Left lung (tissue), 8 donors: ENCODE data around the gene C1QB. TPM values are rescaled to one million over a fixed set of nuclear protein-coding genes. Genes with fewer than 3 reads are reported as not detected.

Source experiments
- microRNA-seq, 2 donors: library from miRNA; unstranded; fragments of <30 nt; microRNA quantifications; one replicate each; pipeline ENCODE4, GENCODE V29; 2019
- polyA plus RNA-seq, 6 donors: library from polyadenylated mRNA; unstranded; fragments of 120-200 nt; gene quantifications; one replicate each; pipeline ENCODE4 v1.2.1, GENCODE V29; 2013; ENCODE audit not compliant: insufficient read length in 6 of 6
- total RNA-seq, 2 donors: library from RNA; stranded (reverse); fragmentation: NEBNext Ultra II Directional; extraction: Animal tissue kit (Norgen Biotek cat#: 25700); gene quantifications; one replicate each; pipeline ENCODE4 v1.2.1, GENCODE V29; 2021
- donor health status: DM: no; HTN: yes; CAD: no.
- donor health status: DM: no; HTN: no; CAD: no.

Gene C1QB
- total and polyA plus RNA-seq, 8 donors: 12.3 to 648 (median 17.6) TPM

Small RNAs within 50 kb of the gene (microRNA-seq; reads per million reads assigned to microRNA genes)
- 0 to 0.27 reads per million in 2 donors for gene MIR6127

Other genes with a start within 250 kb of the C1QB start
- 10 to 100 TPM; 19.6 to 20.6 TPM for gene ZBTB40, start 201.4 kb upstream of the C1QB start, total RNA-seq
- 10 to 100 TPM; 16.0 to 24.8 (median 21.5) TPM for gene ZBTB40, start 201.4 kb upstream of the C1QB start, polyA plus RNA-seq
- not detected for gene EPHA8, start 89.7 kb upstream of the C1QB start, total RNA-seq
- under 1 TPM in 3 of 6 donors, not detected in 3; 0.07 to 0.21 (median 0.18) TPM for gene EPHA8, start 89.7 kb upstream of the C1QB start, polyA plus RNA-seq
- gene C1QA, start 16.6 kb upstream of the C1QB start, total RNA-seq: 100 to 1,000 TPM; 395 to 476 TPM
- gene C1QA, start 16.6 kb upstream of the C1QB start, polyA plus RNA-seq: 10 to 100 TPM; 15.3 to 25.3 (median 22.1) TPM
- gene C1QC, start 9.6 kb upstream of the C1QB start, total RNA-seq: 100 to 1,000 TPM; 378 to 577 TPM
- gene C1QC, start 9.6 kb upstream of the C1QB start, polyA plus RNA-seq: 10 to 100 TPM; 21.3 to 28.5 (median 25.5) TPM
- 10 to 100 TPM; 11.3 to 15.9 TPM for gene EPHB2, start 57.6 kb downstream of the C1QB start, total RNA-seq
- gene EPHB2, start 57.6 kb downstream of the C1QB start, polyA plus RNA-seq: 10 to 100 TPM; 13.7 to 21.0 (median 18.6) TPM